ENCODE results near the gene MOV10. TPM values are rescaled to one million over a fixed set of nuclear protein-coding genes. Genes with fewer than 3 reads are reported as not detected.

MOV10 gene
- total RNA-seq, 4 donors from 2014 or later = 22.1 to 129 (median 76.9) TPM

DNA sequence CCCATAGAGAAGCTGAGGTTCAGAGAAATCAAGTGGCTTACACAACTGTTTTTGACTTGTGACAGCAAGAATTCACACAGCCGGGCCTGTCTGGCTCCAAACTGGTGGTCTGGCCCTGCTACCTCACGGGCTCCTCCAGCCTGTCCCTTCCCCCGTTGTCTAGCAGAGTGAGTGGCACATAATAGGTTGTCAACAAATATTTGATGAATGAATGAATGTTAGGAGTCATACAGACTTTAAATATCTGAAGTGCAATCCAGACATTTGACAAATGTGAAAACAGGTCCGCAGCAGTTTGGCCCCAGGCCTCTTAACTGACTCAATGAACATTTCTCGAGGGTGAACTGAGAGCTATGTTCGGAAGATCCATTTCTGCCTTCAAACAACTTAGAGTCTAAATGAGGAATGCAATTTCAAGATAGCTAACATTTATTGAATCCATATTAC, 33.6 kb downstream of the MOV10 start:
- in situ Hi-C loops (cut with MboI; ENCODE audit: low pct_ligation_motif_present in 1 of 4, low pct_unique_long_range_greater_than_20kb in 1 of 4, low sequenced_read_pairs in 3 of 4) = loop anchor here (5.0 to 25.0 kb wide), 4 partner anchors 83 to 354 kb away; partner anchors contain the start of genes CTTNBP2NL (in 4 of the 4) and LRIG2 (in 1 of the 4)
- WGBS, 2 donors (ENCODE audit: low coverage in 1 of 2) = 76 to 79% methylated on average over 3 to 6 of the region's 6 CpGs
- TF ChIP-seq POLR2A (IDR thresholded peaks at IDR 0.05) (no peak), POLR2AphosphoS5 (IDR thresholded peaks at IDR 0.05) (no peak), EP300 (IDR thresholded peaks at IDR 0.05; ENCODE audit: low read depth) (no peak)
- TF ChIP-seq, protein P1, sequence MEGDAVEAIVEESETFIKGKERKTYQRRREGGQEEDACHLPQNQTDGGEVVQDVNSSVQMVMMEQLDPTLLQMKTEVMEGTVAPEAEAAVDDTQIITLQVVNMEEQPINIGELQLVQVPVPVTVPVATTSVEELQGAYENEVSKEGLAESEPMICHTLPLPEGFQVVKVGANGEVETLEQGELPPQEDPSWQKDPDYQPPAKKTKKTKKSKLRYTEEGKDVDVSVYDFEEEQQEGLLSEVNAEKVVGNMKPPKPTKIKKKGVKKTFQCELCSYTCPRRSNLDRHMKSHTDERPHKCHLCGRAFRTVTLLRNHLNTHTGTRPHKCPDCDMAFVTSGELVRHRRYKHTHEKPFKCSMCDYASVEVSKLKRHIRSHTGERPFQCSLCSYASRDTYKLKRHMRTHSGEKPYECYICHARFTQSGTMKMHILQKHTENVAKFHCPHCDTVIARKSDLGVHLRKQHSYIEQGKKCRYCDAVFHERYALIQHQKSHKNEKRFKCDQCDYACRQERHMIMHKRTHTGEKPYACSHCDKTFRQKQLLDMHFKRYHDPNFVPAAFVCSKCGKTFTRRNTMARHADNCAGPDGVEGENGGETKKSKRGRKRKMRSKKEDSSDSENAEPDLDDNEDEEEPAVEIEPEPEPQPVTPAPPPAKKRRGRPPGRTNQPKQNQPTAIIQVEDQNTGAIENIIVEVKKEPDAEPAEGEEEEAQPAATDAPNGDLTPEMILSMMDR (IDR thresholded peaks at IDR 0.05) = no peak
- intact Hi-C loops (cut with DNase I; ENCODE audit: low total_unique reads) = loop anchor here (5.0 kb wide), 1 partner anchor 316 kb away; no protein-coding TSS in a partner anchor
- peak overlapping the region in 3 of 4 donors; percentile 99 to 100 (median 99) for H3K27ac ChIP-seq
- no peaks in the 10 kb centered on the region for H3K27me3 ChIP-seq
- DNase-seq = no peak
- H3K4me1 ChIP-seq = peaks cover 25 to 35% (median 26%) of the 10 kb centered on the region in 4 donors
- H3K4me3 ChIP-seq = no peak overlapping the region
- no peaks in the 10 kb centered on the region for H3K36me3 ChIP-seq
- H3K9me3 ChIP-seq = no peaks in the 10 kb centered on the region

DNA sequence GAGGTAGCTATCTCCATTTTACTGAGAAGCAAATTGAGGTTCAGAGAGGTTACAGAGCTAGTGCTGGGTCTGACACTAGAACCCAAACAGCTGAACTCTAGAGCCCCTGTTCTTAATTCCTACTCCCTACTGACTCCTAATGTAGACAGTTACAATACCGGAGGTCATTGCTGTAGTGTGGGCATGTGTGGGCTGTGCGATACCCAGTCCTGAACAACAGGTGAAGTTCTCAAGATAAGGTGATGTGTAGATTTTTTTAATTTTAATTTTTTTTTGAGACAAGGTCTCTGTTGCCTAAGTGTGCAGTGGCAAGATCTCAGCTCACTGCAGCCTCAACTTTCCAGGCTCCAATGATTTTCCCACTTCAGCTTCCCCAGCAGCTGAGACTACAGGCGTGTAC, 34.0 kb downstream of the MOV10 start:
- intact Hi-C loops (cut with DNase I; ENCODE audit: low total_unique reads) = loop anchor here (5.0 kb wide), 1 partner anchor 316 kb away; no protein-coding TSS in a partner anchor
- H3K36me3 ChIP-seq = no peaks in the 10 kb centered on the region
- no peak overlapping the region for H3K27ac ChIP-seq
- TF ChIP-seq POLR2A (IDR thresholded peaks at IDR 0.05) (no peak), EP300 (IDR thresholded peaks at IDR 0.05; ENCODE audit: low read depth) (no peak), POLR2AphosphoS5 (IDR thresholded peaks at IDR 0.05) (no peak)
- TF ChIP-seq, protein P1 (IDR thresholded peaks at IDR 0.05) = no peak
- H3K4me3 ChIP-seq = no peak overlapping the region
- no peaks in the 10 kb centered on the region for H3K27me3 ChIP-seq
- peaks cover 22 to 30% (median 25%) of the 10 kb centered on the region in 4 donors for H3K4me1 ChIP-seq
- no peak for DNase-seq
- H3K9me3 ChIP-seq = no peaks in the 10 kb centered on the region
- 92 to 93% methylated on average over 1 to 3 of the region's 3 CpGs for WGBS, 2 donors (ENCODE audit: low coverage in 1 of 2)
- in situ Hi-C loops (cut with MboI; ENCODE audit: low pct_ligation_motif_present in 1 of 4, low pct_unique_long_range_greater_than_20kb in 1 of 4, low sequenced_read_pairs in 3 of 4) = loop anchor here (5.0 to 25.0 kb wide), 4 partner anchors 84 to 354 kb away; partner anchors contain the start of genes CTTNBP2NL (in 4 of the 4) and LRIG2 (in 1 of the 4)

DNA sequence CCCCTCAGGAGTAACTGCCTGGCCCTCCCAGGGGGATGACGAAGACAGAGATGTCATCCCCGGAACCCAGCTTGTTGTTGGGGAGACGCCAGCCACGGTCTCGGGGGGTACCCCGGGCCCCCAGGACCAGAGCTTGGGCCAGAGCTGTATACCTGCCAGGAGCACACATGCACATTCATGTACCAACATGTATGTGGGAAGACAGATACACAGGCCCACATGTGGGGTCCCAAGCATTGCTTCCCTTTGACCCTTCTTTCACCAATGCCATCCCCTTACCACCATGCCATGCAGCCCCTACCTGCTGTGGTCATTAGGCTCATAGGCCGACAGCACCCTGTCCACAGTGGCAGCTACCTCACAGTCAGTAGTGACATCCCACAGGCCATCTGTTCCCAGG, 35.7 kb downstream of the MOV10 start:
- Histone ChIP-seq H3K27me3 (no peaks in the 10 kb centered on the region), H3K4me3 (no peak overlapping the region), H3K27ac (no peak overlapping the region), H3K4me1 (peaks cover 13 to 26% (median 22%) of the 10 kb centered on the region in 4 donors), H3K36me3 (no peaks in the 10 kb centered on the region), H3K9me3 (no peaks in the 10 kb centered on the region)
- no peak for DNase-seq
- in situ Hi-C loops (cut with MboI; ENCODE audit: low pct_ligation_motif_present in 1 of 4, low pct_unique_long_range_greater_than_20kb in 1 of 4, low sequenced_read_pairs in 3 of 4) (loop anchor here in 2 of 4 donors (10.0 to 25.0 kb wide), 2 partner anchors 95 to 352 kb away; partner anchors contain the start of genes CAPZA1 (in 1 of the 2), LRIG2 (in 1 of the 2) and ST7L (in 1 of the 2)), intact Hi-C loops (cut with DNase I; ENCODE audit: low total_unique reads) (loop anchor here (10.0 kb wide), 1 partner anchor 365 kb away; the partner anchor contains the start of gene LRIG2)
- WGBS, 2 donors (ENCODE audit: low coverage in 1 of 2) = 87% methylated on average over 7 of the region's 7 CpGs; no CpG with 5 or more reads in 1 of the 2 donors
- TF ChIP-seq, protein P1 (IDR thresholded peaks at IDR 0.05) = no peak
- TF ChIP-seq POLR2AphosphoS5 (IDR thresholded peaks at IDR 0.05) (no peak), EP300 (IDR thresholded peaks at IDR 0.05; ENCODE audit: low read depth) (no peak), POLR2A (IDR thresholded peaks at IDR 0.05) (no peak)

DNA sequence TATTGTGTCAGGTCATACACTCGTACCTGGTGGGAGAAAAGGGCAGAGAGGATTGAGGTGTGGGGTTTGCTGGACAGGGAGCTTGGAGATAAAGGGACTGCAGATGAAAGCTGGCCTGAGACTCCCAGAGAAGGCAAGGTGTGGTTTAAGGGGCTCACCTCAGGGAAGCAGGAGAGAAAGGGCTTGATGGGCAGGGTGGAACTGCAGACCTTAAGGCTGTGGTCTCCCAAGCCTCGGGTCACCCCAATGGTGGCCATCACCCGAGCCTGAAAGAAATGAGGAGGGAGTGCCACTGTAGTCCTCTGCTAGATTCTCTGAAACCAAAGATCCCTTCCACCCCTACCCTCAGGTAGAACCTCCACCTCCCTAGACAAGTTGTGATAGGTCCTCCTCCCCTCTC, 36.1 kb downstream of the MOV10 start:
- WGBS, 2 donors (ENCODE audit: low coverage in 1 of 2) = 69% methylated on average over 2 of the region's 3 CpGs; no CpG with 5 or more reads in 1 of the 2 donors
- in situ Hi-C loops (cut with MboI; ENCODE audit: low pct_ligation_motif_present in 1 of 4, low pct_unique_long_range_greater_than_20kb in 1 of 4, low sequenced_read_pairs in 3 of 4) (loop anchor here in 2 of 4 donors (10.0 to 25.0 kb wide), 2 partner anchors 96 to 352 kb away; partner anchors contain the start of genes CAPZA1 (in 1 of the 2), LRIG2 (in 1 of the 2) and ST7L (in 1 of the 2)), intact Hi-C loops (cut with DNase I; ENCODE audit: low total_unique reads) (loop anchor here (10.0 kb wide), 1 partner anchor 364 kb away; the partner anchor contains the start of gene LRIG2)
- no peaks in the 10 kb centered on the region for H3K27me3 ChIP-seq
- H3K27ac ChIP-seq = no peak overlapping the region
- no peaks in the 10 kb centered on the region for H3K36me3 ChIP-seq
- H3K4me1 ChIP-seq = peaks cover 10 to 25% (median 20%) of the 10 kb centered on the region in 4 donors
- DNase-seq = no peak
- H3K9me3 ChIP-seq = no peaks in the 10 kb centered on the region
- TF ChIP-seq, protein P1 (IDR thresholded peaks at IDR 0.05) = no peak
- TF ChIP-seq EP300 (IDR thresholded peaks at IDR 0.05; ENCODE audit: low read depth) (no peak), POLR2A (IDR thresholded peaks at IDR 0.05) (no peak), POLR2AphosphoS5 (IDR thresholded peaks at IDR 0.05) (no peak)
- H3K4me3 ChIP-seq = no peak overlapping the region

Data from transverse colon (tissue), 4 donors.